Stomach (tissue), 9 donors: ENCODE results near the gene ERMARD. TPM values are rescaled to one million over a fixed set of nuclear protein-coding genes. Genes with fewer than 3 reads are reported as not detected.

Experiments
- DNase-seq, 2 donors: peaks; one replicate each; pipeline versions ENCODE4 v3.0.0 to v3.0.0-alpha.2; 2013 to 2019
- H3K27ac ChIP-seq, 5 donors: fragments of 200-600 bp in 4 of 5; sonication (generic) in 4 of 5; one replicate each; pipeline ENCODE4 v1.5.1; 2013 to 2019; ENCODE audit warnings: mild to moderate bottlenecking in 1 of 5, moderate library complexity in 1 of 5
- H3K27me3 ChIP-seq, 3 donors: fragments of 200-600 bp; sonication (generic); one replicate each; pipeline ENCODE4 v1.5.1; 2017 to 2019; ENCODE audit warnings: mixed run types in 1 of 3
- H3K36me3 ChIP-seq, 4 donors: fragments of 200-600 bp; sonication (generic); 1 replicate in 3 of 4; 2 replicates in 1 of 4; pipeline ENCODE4 v1.5.1; 2016 to 2019
- H3K4me1 ChIP-seq, 4 donors: fragments of 200-600 bp; sonication (generic); one replicate each; pipeline ENCODE4 v1.5.1; 2016 to 2019
- H3K4me3 ChIP-seq, 4 donors: fragments of 200-600 bp; sonication (generic) in 3 of 4; one replicate each; pipeline ENCODE4 v1.5.1; 2016 to 2019; ENCODE audit warnings: mild to moderate bottlenecking in 1 of 4
- H3K9me3 ChIP-seq, 4 donors: fragments of 200-600 bp; sonication (generic); one replicate each; pipeline ENCODE4 v1.5.1; 2016 to 2019
- CTCF ChIP-seq, 7 experiments: fragments of 450-650 bp in 4 of 7; fragments of 200-600 bp in 3 of 7; sonication (generic) in 3 of 7; IDR thresholded peaks; one replicate each; pipeline ENCODE4 v1.5.1; 2016 to 2019; ENCODE audit warnings: antibody characterized with exemption in 7 of 7, control low read depth in 2 of 7, mild to moderate bottlenecking in 1 of 7
- EP300 ChIP-seq: sonication (generic); formaldehyde crosslinking; IDR thresholded peaks from one replicate; pipeline ENCODE4 v1.6.1; 2017; ENCODE audit warnings: antibody characterized with exemption
- POLR2A ChIP-seq, 4 donors: fragments of 450-650 bp; IDR thresholded peaks; one replicate each; pipeline ENCODE4 v1.6.1; 2016; ENCODE audit warnings: antibody characterized with exemption in 4 of 4, control low read depth in 2 of 4, mild to moderate bottlenecking in 1 of 4, moderate library complexity in 1 of 4
- POLR2AphosphoS5 ChIP-seq, 3 donors: sonication (generic); formaldehyde crosslinking; IDR thresholded peaks; one replicate each; pipeline ENCODE4 v1.6.1; 2016; ENCODE audit warnings: antibody characterized with exemption in 3 of 3
- WGBS, 5 donors: extraction: QIAGEN DNeasy Blood & Tissue Kit in 3 of 5; methylation state at CpG; one replicate each; pipeline versions ENCODE4 v1.1.5 to v1.1.7; 2013 to 2018; 5-methylcytosine and 5-hydroxymethylcytosine counted together
- intact Hi-C: fragments of 100-400 bp; cut with DNase I; formaldehyde crosslinking; loops from one replicate; pipeline ENCODE4 v1.15.1; 2023; ENCODE audit warnings: low total_unique reads
- polyA plus RNA-seq, 3 donors: library from polyadenylated mRNA; stranded (reverse); fragments of 200-250 nt; gene quantifications; one replicate each; pipeline ENCODE4 v1.2.3, GENCODE V29; 2013
- total RNA-seq, 5 donors: library from RNA; depleted of rRNA; stranded (reverse); fragments of >200 nt; gene quantifications; one replicate each; pipeline versions ENCODE4 v1.1.0 to v1.2.3, GENCODE V29; 2014 to 2016
- donor health status: healthy with polysubstance abuse.
- donor health status: Bipolar disorder and iron deficiency.
- donor health status: healthy.

ERMARD gene
- total and polyA plus RNA-seq, 8 donors, result 4.1 to 84.5 (median 20.8) TPM

DNA sequence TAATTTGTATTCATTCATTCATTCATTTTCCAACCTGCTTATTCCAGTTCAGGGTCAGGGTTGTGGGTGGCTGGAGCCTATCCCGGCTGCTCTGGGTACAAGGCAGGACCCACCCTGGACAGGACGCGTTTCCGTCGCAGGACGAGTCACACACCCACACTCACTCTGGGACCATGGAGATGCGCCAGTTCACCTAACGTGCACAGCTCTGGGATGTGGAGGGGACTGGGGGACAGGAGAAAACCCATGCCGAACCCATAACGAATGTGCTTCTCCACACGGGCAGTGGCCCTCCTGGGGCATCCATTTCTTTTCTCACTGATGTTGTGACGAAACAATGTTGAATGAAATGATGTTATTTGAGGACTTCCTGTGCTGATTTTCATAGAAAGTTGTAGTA is 26.5 kb downstream of the ERMARD start:
- DNase-seq, result no peak

DNA sequence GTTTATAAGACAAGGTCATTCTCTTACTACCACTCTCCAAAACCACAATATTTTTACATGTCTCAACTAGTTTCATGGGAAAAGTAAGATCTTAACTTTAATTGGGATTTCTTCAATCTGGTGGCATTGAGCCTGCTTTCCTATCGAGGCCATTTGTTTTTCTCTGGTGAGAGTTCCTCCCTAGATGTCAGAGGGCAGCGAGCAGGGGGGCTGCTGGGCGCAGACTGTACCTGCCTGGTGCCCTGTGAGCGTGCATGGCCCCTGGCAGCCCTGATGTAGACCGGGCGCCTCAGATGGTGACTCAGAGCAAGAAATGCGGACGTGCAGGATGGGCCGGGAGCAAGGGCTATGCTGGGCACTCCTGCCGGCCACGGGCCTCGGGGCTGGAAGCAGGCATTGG is 27.2 kb downstream of the ERMARD start:
- H3K36me3 ChIP-seq, result peaks cover 8 to 89% (median 81%) of the 10 kb centered on the region in 4 donors
- no peak overlapping the region for H3K4me3 ChIP-seq
- no peak overlapping the region for H3K27ac ChIP-seq
- TF ChIP-seq POLR2AphosphoS5 (IDR thresholded peaks at IDR 0.05), result no peak
- no peak for TF ChIP-seq CTCF (IDR thresholded peaks at IDR 0.05)
- TF ChIP-seq POLR2A (IDR thresholded peaks at IDR 0.05), result no peak
- 93 to 97% (median 94%) methylated on average over 12 of the region's 12 CpGs for WGBS, 5 donors
- no peaks in the 10 kb centered on the region for H3K27me3 ChIP-seq
- no peaks in the 10 kb centered on the region for H3K9me3 ChIP-seq
- intact Hi-C loops, result no loop called here
- H3K4me1 ChIP-seq, result no peaks in the 10 kb centered on the region
- DNase-seq, result no peak

More for the DNA sequence above, 26.5 kb downstream of the ERMARD start:
- H3K4me3 ChIP-seq, result no peak overlapping the region
- 89 to 96% (median 95%) methylated on average over 12 of the region's 12 CpGs for WGBS, 5 donors
- no peaks in the 10 kb centered on the region for H3K9me3 ChIP-seq
- TF ChIP-seq CTCF (IDR thresholded peaks at IDR 0.05) (no peak), EP300 (no peak), POLR2A (IDR thresholded peaks at IDR 0.05) (no peak), POLR2AphosphoS5 (IDR thresholded peaks at IDR 0.05) (no peak)
- H3K27me3 ChIP-seq, result no peaks in the 10 kb centered on the region
- intact Hi-C loops, result no loop called here
- H3K27ac ChIP-seq, result no peak overlapping the region
- H3K4me1 ChIP-seq, result no peaks in the 10 kb centered on the region
- peaks cover 8 to 89% (median 80%) of the 10 kb centered on the region in 4 donors for H3K36me3 ChIP-seq

GRCh38 chr6:169779092-169779815 is 27.8 kb downstream of the ERMARD start:
- Histone ChIP-seq H3K27me3 (no peaks in the 10 kb centered on the region), H3K27ac (no peak overlapping the region), H3K36me3 (peaks cover 8 to 85% (median 79%) of the 10 kb centered on the region in 4 donors), H3K4me1 (no peaks in the 10 kb centered on the region), H3K4me3 (no peak overlapping the region), H3K9me3 (no peaks in the 10 kb centered on the region)
- WGBS, 5 donors, result 82 to 89% (median 83%) methylated on average over 8 of the region's 8 CpGs
- no peak for DNase-seq
- intact Hi-C loops, result no loop called here
- TF ChIP-seq CTCF (IDR thresholded peaks at IDR 0.05), result no peak

DNA sequence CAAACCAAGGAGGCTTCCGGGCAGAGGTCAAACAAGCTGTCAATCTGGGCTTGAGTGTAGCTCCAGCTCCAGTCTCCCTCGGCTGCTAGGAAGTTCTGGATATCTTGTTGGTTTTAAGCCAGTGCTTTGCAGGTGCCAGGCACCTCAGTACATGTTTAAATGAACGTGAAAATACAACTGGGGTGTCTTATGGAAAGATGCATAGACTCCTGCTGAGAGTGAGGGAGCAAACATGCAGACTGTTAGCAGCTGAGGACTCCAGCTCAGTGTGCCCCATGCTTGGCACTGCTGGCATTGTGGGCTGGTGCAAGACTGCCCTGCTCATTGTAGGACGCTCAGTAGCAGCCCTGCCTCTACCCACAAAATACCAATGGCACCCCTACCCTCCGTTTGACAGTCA is 28.5 kb downstream of the ERMARD start:
- TF ChIP-seq EP300, result no peak
- TF ChIP-seq CTCF (IDR thresholded peaks at IDR 0.05), result no peak
- no peak for TF ChIP-seq POLR2AphosphoS5 (IDR thresholded peaks at IDR 0.05)
- TF ChIP-seq POLR2A (IDR thresholded peaks at IDR 0.05), result no peak
- no peaks in the 10 kb centered on the region for H3K27me3 ChIP-seq
- DNase-seq, result no peak
- no peaks in the 10 kb centered on the region for H3K4me1 ChIP-seq
- peaks cover 8 to 85% (median 77%) of the 10 kb centered on the region in 4 donors for H3K36me3 ChIP-seq
- H3K4me3 ChIP-seq, result no peak overlapping the region
- H3K27ac ChIP-seq, result no peak overlapping the region
- no peaks in the 10 kb centered on the region for H3K9me3 ChIP-seq
- 77 to 87% (median 79%) methylated on average over 5 of the region's 5 CpGs for WGBS, 5 donors
- intact Hi-C loops, result no loop called here
